SKM-1 (cell line): ENCODE measurements around the gene TSEN54.

Experiments
- DNase-seq: peaks from one replicate; lab custom pipeline; 2025; ENCODE audit not compliant: unreplicated experiment; lab: John Stamatoyannopoulos, UW

The TSEN54 gene

DNA sequence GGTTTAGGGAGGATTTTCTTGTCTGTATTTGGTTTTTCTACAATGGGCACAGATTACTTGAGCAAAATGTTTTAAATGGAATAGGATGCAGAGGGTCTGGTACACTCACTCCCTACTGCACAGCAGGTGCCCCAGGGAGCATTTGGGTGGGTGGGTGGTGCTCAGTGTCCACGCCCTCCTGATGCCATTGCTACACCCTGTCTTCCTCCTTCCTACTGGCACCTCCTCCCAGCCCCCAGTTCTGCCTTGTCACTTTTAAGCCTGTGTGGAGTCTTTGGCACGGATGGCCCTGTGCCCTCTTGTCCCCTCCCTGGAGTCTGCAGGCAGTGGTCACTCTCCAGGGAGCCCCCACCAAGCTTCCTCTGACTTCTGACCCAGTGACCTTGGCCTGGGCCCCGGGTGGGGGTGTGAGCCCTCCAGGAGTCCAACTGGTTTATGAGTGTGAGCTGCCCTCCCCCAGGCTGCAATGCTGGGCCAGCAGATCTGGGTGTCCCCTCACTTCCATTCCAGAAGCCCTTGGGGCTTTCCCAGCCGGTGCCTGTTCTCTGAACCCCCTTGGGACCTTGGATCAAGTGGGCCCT, 24.7 kb downstream of the TSEN54 start:
- DNase-seq, result no peak

DNA sequence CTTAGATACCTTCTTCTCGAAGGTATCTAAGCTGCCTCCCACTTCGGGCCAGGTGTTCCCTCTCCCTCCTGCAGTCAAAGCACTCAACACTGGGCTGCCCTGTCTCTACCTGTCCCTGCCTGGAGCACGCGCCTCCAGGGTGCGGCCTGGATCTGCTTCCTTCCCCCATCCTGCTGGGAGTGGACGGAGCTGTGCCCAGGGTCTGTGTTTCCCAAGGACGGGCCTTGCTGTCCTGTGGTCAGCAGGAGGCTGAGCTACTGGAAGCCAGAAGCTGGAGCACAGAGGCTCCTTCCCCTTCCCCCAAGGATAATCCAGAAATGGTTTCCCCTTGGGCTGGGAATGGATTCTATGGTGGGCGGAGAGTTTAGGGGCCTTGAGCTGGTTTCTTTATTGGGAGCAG, 25.9 kb downstream of the TSEN54 start:
- no peak for DNase-seq

DNA sequence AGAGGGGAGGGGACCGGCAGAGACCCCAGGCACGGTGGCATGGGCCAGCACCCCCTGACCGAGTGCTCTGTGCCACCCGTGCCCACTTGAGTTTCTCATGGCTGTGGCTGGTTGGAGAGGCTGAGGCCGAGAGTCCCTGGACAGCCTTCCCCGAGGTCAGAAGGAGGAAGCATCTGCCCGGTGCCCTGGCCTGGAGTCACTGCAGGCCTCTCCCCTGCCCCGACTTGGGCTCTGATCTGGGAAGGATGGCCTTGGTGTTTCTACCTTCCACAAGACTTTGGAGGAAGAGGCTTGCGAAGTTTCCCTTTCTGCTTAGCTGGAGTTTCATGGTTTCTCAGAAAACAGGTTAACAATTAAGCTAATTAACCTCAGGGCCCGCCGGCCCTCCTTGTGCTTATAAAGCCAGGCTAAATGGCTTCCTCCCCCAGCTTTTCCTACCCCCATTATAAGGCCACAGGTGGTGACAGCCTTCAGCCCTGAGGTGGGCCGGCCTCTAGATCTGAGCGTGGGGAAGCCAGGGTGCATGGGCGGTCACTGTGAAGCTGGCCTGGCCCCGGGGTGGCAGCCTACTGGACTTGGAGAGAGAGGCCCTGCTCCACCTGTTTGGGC, 26.5 kb downstream of the TSEN54 start:
- DNase-seq, result no peak

DNA sequence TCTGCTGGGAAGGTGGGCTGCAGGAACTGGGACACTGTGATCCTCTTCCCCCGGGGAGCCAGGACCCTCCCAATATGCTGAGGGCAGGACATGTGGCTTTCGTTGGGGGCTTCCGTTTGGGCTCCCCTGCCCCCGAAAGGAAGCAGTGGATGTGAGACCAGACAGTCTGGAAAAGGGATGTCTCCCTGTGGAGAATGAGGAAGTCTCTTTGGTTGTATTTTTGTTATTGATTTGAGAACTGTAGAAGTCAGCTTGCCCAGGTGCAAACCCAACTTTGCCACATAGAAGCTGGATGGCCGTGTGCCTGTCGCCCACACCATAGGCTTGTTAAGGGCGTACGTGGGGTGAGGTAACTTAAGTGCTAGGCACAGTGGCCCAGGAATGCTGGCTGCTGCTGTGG, 27.9 kb downstream of the TSEN54 start:
- DNase-seq, result no peak

DNA sequence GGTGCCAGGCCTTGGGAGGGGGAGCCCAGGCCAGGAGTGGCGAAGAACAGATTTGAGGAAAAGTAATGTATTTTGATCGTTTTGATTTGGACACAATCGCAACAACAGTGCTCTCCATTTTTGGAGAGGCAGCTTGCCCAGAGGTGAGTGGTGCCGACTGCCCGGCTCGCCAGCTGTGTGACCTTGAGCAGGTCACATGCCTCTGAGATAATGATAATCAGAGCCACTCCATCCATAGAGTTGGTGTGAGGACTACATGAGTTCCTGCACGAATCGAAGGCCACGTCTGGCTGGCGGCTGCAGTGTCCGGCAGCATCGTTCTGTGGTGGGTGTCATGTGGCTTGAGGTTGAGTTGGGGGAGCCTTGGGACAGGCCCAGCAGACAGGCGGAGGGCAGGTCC, 29.9 kb downstream of the TSEN54 start:
- DNase-seq, result no peak

DNA sequence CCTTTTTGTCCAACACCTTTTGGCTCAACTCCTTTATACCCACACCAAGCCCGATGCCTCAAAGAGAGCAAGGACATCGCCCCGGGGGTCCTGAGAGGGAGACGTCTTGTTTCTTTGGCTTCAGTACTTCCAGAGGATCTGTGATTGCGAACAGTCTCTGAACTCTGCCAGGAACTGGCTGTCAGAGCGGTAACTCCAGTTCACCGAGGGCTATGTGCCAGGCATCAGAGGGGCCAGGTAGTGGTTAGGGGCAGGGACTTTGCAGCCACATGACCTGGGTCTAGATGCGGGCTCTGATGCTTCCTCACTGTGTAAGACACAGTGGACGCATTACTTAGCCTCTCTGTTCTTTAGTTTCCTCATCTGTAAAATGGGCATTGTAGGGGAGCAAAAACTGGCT, 30.8 kb downstream of the TSEN54 start:
- no peak for DNase-seq

DNA sequence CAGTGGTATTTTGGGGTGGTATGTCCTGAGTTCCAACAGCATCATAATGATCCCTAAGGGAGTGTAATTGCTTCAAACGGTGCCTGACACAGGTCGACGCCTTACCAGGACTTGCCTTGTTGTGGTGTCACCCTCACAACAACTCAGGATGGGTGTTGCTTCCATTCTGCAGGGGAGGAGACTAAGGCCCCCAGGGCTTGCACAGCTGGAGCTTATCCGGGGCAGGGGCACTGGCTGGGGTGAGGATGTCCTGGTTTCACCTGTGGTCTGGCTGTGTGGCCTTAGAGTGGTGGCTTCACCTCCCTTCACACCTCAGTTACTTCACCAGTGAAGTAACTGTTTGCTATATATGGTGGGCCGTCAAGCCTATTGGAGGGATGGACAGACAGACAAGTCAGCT, 32.5 kb downstream of the TSEN54 start:
- DNase-seq, result no peak

DNA sequence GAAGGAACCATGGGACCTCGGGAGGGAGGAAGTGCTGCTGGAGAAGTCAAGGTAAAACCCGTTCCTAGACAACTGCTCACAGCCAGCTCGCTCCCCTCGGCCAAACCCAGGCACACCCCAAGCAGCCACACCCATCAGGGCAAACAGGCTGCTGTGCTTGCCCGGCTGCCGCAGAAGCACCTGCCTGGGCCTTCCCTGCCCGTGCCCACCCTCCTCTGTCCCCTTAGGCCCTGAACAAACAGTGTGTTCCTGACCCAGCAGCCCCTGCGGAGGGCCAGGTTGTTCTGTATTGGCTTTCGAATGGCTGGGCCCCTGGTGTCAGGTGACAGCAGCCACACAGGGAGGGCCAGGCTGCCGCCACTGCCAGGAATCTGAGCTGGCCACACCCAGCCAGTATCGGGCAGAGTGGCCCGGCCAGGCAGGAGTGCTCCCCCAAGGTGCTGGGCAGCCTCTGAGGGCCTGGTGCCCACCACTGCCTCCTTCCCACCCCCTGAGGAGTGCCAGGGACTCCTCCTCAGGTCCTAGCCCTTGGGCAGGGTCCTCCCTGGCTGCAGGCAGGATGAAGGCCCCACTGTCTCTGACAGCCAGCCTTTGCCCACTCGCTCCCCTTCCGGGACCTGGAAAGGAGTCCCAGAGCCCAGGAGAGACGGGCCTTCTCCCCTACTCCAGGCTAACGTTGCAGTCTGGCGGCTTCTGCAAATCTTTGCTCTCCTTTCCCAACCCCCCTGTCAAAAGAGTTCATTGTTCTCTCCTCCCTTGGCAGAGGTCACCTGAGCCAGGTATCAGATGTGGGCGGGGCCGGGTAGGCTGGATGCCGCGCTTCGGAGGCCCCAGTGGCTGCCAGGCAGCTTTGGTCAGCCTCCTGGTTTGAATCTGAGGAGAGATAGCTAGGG, 33.2 kb downstream of the TSEN54 start:
- DNase-seq, result no peak

DNA sequence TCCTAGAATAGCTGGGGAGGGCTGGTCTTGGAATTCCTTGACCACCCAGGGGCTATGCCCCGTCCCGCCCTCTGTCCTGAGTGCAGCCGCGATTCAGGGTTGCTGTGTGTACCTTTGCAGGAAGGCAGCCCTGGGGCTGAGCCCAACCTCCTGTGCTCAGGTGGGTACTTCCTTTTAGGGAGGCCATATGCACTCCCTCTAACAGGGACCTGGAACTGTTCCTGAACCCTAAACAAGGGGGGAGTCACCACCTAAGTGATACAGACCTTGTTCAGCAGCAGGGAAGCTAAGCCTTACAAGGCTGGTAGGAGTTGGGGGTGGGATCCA, 33.8 kb downstream of the TSEN54 start:
- no peak for DNase-seq

DNA sequence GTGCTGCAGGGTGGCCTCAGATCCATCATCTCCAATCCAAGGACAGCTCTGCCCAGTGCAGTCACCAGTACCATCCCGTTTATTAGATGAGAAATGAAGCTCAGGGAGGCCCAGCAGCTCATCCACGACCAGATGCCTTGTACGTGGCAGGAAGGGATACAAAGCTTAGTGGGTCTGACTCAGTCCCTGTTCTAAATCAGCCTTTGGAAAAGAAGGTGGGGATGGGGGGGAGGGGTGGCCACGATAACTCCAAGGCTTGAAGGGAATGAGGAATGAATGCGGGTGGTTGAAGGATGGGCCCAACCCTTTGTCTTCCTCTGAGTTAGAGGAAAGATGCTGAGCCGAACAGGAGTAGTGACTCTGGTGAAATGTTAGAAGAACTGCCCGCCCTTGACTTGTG, 34.9 kb downstream of the TSEN54 start:
- no peak for DNase-seq

DNA sequence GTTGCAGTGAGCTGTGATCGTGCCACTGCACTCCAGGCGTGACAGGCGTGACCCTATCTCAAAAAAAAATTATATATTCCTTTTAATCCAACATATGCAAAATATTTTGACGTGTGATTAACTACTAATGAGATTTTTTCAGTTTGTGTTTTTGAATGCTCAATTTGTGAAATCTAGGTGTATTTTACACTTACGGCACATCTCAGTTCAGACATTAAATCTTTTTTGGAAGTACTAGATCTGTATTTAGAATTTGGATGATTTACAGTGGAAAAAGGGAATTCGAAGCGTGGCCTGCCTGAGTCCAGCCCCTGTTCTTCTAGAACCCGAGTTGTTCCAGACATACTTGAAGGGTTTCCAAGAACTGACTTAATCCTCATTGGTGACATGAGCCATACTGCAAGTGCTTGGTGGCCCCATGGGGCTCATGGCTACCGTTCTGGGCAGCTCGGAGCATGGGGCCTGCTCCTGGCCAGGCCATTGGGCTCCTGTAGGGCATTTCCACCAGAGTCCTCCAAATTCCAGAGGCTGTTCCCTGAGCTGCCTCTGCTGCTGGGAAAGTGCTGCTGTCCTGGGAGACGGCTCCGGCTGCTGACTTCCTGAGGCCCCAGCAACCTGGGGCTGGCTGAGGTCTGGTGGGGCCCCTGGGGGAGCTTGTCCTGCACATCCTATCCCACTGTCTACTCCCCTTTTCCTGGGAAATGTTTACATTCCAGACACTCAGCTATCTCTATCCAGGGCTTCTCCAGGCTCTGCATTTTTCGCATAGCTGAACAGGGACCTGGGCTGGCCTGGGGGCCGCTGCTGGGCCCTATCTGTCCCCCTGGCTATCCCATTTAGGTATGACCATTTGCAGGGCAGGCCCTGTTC, 36.3 kb downstream of the TSEN54 start:
- no peak for DNase-seq

DNA sequence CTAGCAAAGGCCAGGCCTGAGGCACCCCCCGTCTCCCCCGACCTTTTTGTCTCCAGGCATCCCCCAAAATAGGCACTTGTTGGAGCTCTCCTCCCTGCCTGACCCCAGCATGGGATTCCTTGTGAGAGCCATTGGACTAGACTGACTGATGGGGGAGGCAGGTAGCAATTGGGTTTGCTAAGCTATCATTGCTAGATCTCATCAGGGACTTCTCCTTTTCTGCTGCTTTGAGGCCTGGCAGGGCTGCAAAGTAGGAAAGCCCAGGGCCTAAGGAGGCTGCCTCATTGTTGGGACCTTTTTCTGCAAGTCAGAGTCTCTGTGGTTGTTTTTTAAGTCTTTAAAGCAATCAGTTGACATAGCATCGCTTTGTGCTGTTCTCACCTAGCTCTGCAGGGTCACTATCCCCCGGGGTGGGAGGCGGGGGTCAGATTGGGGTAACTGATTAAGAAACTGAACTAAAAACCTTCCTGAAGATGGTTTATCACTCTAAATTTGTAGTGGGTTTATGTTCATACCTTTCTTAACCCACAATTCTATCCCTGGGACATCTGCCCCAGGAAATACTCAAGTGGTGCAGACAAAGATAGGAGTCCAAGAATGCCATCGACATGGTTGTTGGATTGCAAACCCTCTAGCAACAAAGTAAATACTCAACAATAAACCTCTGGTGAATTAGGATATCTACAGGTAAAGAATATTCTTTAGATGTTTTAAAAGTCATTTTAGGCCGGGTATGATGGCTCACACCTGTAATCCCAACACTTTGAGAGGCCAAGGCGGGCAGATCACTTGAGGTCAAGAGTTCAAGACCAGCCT, 37.2 kb downstream of the TSEN54 start:
- DNase-seq, result peak; percentile 31

DNA sequence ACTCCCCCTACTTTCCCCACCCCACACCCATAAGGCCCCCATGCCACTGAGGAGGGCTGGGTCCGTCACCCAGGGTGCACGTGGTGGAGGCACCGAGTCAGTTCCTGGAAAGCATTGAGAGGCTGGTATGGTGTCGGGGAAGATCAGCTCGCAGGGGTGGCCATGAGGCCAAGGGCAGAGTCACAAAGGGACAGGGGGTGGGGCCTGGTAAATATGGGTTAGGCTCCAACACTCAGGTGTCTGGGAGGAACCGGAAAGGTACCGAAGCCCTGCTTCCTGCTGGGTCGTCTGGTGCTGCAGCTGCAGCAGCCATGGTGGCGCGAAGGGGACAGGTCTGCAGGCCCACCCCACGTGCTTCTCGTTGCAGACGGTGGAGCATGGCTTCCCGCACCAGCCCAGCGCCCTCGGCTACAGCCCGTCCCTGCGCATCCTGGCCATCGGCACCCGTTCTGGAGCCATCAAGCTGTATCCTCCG, 39.4 kb downstream of the TSEN54 start:
- DNase-seq, result no peak

DNA sequence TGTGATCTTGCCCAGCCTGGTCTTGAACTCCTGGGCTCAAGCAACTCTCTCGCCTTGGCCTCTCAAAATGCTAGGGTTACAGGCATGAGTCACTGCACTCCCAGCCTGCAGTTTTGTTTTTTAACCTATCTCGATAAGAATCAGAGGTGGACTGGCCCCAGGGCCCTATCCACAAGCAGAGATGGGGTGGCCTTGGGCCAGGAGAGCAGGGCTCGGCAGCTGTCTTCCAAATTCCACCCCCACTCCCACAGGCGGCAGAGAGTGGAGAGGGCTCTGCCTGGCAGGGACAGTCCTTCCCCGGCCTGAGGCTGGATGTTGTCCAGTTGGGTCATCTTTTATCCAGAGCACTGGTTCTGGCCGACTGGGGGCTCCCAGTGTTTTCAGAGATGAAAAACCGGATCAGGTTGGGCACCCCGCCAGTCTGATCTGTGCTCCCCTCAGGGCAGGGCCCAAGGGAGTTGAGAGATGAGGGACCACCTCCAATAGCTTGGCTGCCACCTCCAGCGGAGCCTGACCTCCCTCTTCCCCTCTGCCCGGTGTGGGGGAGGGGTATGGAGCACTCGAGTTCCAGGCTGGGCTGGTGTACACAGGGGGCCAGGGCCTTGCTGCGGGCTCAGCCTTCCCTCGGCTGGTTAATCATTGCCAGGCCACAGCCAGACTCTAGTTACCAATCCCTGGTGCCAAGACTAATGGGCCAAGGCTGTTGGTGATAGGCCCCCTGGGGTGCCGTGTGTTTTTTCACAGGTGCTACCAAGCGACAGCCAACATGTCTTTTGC, 40.9 kb downstream of the TSEN54 start:
- no peak for DNase-seq

DNA sequence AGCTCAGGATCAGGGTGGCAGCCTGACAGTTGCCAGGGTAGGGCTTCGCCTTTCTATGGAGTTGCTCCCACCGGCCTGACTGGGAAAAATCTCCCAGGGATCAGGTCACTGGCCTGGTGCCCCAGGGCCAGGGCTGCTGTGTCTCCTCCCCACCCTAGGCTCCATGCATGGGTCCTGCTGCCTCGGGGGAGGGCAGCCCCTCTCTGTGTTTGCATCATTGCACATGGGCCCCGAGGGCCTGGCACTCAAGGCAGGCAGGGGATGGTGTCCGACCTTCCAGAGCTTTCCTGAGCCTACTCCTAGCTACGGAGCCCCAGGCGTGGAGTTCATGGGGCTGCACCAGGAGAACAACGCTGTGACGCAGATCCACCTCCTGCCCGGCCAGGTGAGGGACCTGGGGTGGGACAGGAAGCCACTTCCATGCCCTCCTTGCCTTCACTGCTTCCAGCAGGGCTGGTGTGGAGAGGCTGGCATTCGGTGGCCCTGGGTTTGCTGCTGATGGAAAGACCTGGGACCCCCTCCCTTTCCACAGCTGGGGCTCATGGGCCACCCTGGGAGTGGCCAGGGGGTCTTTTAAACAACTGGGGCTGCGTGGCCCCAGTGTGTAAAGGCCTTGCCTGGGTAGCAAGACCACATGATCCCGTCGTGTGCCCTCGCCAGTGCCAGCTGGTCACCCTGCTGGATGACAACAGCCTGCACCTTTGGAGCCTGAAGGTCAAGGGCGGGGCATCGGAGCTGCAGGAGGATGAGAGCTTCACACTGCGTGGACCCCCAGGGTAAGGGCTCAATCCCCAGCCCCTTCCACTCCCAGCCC, 41.7 kb downstream of the TSEN54 start:
- no peak for DNase-seq

DNA sequence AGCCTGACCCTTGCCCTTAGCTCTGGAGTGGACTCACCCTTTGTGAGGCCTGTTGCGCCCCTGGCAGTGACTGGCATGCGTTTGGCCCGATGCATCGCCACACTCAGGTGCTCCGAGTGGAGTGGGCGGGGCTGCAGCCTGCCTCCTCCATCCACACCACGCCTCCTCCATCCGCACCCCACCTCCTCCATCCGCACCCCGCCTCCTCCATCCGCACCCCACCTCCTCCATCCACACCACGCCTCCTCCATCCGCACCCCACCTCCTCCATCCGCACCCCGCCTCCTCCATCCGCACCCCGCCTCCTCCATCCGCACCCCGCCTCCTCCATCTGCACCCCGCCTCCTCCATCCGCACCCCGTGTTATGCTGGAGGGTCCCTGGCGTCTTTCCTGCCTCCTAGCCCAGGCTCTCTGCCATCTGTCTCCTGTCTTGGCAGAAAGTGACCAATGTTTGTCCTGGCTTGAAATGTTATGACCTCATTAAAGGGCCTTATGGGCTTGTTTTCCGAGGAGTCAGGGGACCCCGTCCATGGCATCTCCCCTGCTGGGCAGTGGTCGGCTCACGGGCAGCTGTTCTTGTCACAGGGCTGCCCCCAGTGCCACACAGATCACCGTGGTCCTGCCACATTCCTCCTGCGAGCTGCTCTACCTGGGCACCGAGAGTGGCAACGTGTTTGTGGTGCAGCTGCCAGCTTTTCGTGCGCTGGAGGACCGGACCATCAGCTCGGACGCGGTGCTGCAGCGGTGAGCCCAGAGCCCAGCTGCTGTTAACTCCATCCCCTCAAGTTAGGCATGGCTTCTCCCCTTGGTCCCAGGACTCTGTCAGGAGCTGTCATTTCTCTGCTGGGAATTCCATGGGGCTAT, 42.6 kb downstream of the TSEN54 start:
- DNase-seq, result no peak

DNA sequence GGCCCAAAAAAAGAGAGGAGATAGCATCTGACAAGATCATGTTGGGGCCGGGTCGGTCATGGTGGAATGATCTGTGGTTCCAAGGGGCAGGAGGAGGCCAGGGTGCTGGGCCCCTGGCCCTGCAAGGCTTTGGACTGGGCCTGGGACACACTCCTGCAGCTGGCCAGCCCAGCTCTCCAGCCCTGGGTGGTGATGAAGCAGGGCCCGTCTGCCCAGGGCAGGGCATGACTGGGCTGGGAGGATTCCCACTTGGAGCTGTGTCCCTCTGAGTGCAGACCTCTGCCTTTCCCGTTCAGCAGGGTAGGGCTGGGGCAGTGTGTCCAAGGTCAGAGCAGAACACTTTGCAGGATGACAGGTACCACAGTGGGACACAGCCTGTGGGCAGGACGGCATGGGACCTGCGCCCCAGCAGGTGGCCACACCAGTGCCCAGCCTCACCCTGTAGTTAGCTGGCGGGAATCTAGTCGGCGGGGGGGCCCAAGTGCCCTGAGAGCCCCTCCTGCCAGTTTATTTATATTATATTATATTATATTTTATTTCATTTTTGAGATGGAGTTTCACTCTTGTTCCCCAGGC, 43.7 kb downstream of the TSEN54 start:
- no peak for DNase-seq
